HepG2 (cell line): ENCODE data around the gene FUT6. TPM values are rescaled to one million over a fixed set of nuclear protein-coding genes. Genes with fewer than 3 reads are reported as not detected.

ENCODE experiments used
- CEBPB ChIP-seq: IDR thresholded peaks from 2 replicates; pipeline ENCODE4 v1.6.1; 2011; ENCODE audit warnings: low read depth, low read length, improper control_type of control experiment, borderline replicate concordance
- CEBPG ChIP-seq: IDR thresholded peaks from 2 replicates; pipeline ENCODE4 v1.6.1; 2016
- GLMP ChIP-seq: sonication (generic); formaldehyde crosslinking; IDR thresholded peaks from 2 replicates; pipeline ENCODE4 v1.9.0; 2021; ENCODE audit warnings: missing genetic modification reagents, mild to moderate bottlenecking, borderline replicate concordance
- HIVEP1 ChIP-seq: sonication (generic); formaldehyde crosslinking; IDR thresholded peaks from 2 replicates; pipeline ENCODE4 v1.4.0; 2020; ENCODE audit warnings: mild to moderate bottlenecking, missing genetic modification reagents
- KAT2B ChIP-seq: fragments of 150-350 bp; IDR thresholded peaks from 2 replicates; pipeline ENCODE4 v1.6.1; 2014; ENCODE audit warnings: low read depth, low read length, borderline replicate concordance
- KLF13 ChIP-seq: sonication (generic); formaldehyde crosslinking; IDR thresholded peaks from 2 replicates; pipeline ENCODE4 v1.4.0; 2020; ENCODE audit warnings: mild to moderate bottlenecking, missing genetic modification reagents
- MED1 ChIP-seq: sonication (generic); formaldehyde crosslinking; IDR thresholded peaks from 2 replicates; pipeline ENCODE4 v1.4.0; 2020; ENCODE audit warnings: missing genetic modification reagents
- NFE2 ChIP-seq: sonication (generic); formaldehyde crosslinking; IDR thresholded peaks from 2 replicates; pipeline ENCODE4 v1.4.0; 2020; ENCODE audit warnings: missing genetic modification reagents
- NFRKB ChIP-seq: fragments of 450-650 bp; IDR thresholded peaks from 2 replicates; pipeline ENCODE4 v1.6.1; 2017
- RBM39 ChIP-seq: fragments of 200-400 bp; formaldehyde crosslinking; IDR thresholded peaks from one replicate; pipeline ENCODE4 v1.6.1; 2018; ENCODE audit warnings: antibody characterized with exemption, mild to moderate bottlenecking, low read depth, low read length; ENCODE audit not compliant: poor library complexity, severe bottlenecking
- SP2 ChIP-seq: sonication (generic); formaldehyde crosslinking; IDR thresholded peaks from 2 replicates; pipeline ENCODE4 v1.5.1; 2020; ENCODE audit warnings: mild to moderate bottlenecking, missing genetic modification reagents
- TAF1 ChIP-seq: sonication (generic); formaldehyde crosslinking; IDR thresholded peaks from 2 replicates; pipeline ENCODE4 v1.4.0; 2020; ENCODE audit warnings: missing genetic modification reagents
- ZBTB8A ChIP-seq: sonication (generic); formaldehyde crosslinking; IDR thresholded peaks from 2 replicates; pipeline ENCODE4 v1.4.0; 2020; ENCODE audit warnings: mild to moderate bottlenecking, low read depth, missing genetic modification reagents, borderline replicate concordance
- ZNF282 ChIP-seq: fragments of 450-650 bp; IDR thresholded peaks from 2 replicates; pipeline ENCODE4 v1.6.1; 2018; ENCODE audit not compliant: partially characterized antibody
- ZNF589 ChIP-seq: sonication (generic); formaldehyde crosslinking; conservative IDR thresholded peaks from 2 replicates; pipeline ENCODE4 v1.8.0; 2022; ENCODE audit warnings: mild to moderate bottlenecking, moderate library complexity, missing genetic modification reagents
- ZNF720 ChIP-seq: sonication (generic); formaldehyde crosslinking; IDR thresholded peaks from 2 replicates; pipeline ENCODE4 v1.4.0; 2020; ENCODE audit warnings: missing genetic modification reagents
- polyA plus RNA-seq, 8 experiments: library from polyadenylated mRNA; depleted of rRNA in 3 of 8; stranded (reverse) in 7 of 8; unstranded in 1 of 8; fragments of >200 nt; fragmentation: Illumina TruSeq in 4 of 8; extraction: Trizol in 4 of 8; gene quantifications; 2 replicates each; pipeline versions ENCODE4 v1.2.1 to v1.2.3, GENCODE V29; 2011 to 2016; ENCODE audit warnings: low read depth in 4 of 8, missing spikeins in 1 of 8, mixed read lengths in 1 of 8; ENCODE audit not compliant: insufficient read depth in 1 of 8
- total RNA-seq, 5 experiments: library from RNA; depleted of rRNA; stranded (reverse); fragments of >200 nt; fragmentation: Illumina TruSeq; extraction: Trizol; gene quantifications; 2 replicates each; pipeline ENCODE4 v1.2.3, GENCODE V29; 2016; ENCODE audit warnings: low read depth in 1 of 5
- TF ChIP-seq, protein P1 (sequence below): sonication (generic); formaldehyde crosslinking; IDR thresholded peaks from 2 replicates; pipeline ENCODE4 v1.5.1; 2020; ENCODE audit warnings: missing genetic modification reagents, mild to moderate bottlenecking, borderline replicate concordance
- TF ChIP-seq, protein P2 (sequence below): sonication (generic); formaldehyde crosslinking; IDR thresholded peaks from 2 replicates; pipeline ENCODE4 v1.4.0; 2020; ENCODE audit warnings: missing genetic modification reagents
- TF ChIP-seq, protein P3 (sequence below): sonication (generic); formaldehyde crosslinking; IDR thresholded peaks from 2 replicates; pipeline ENCODE4 v1.8.1; 2023; ENCODE audit warnings: mild to moderate bottlenecking, inconsistent platforms, moderate library complexity, missing genetic modification reagents, borderline replicate concordance

FUT6 gene
- total and polyA plus RNA-seq, 2 of the 13 experiments (the other 11 are each of a cell fraction or from before 2014, with no cell fraction given) = 8.2 to 27.7 TPM

GRCh38 chr19:5870986-5871394 is 31.5 kb upstream of the FUT6 start (continued):
- TF ChIP-seq RBM39 = no peak
- TF ChIP-seq CEBPG (CRISPR knock-in tag) = peak; percentile 99
- TF ChIP-seq ZNF282 = no peak
- no peak for TF ChIP-seq GLMP (CRISPR knock-in tag)
- TF ChIP-seq, protein P1, sequence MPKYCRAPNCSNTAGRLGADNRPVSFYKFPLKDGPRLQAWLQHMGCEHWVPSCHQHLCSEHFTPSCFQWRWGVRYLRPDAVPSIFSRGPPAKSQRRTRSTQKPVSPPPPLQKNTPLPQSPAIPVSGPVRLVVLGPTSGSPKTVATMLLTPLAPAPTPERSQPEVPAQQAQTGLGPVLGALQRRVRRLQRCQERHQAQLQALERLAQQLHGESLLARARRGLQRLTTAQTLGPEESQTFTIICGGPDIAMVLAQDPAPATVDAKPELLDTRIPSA (CRISPR knock-in tag) = no peak
- TF ChIP-seq, protein P2, sequence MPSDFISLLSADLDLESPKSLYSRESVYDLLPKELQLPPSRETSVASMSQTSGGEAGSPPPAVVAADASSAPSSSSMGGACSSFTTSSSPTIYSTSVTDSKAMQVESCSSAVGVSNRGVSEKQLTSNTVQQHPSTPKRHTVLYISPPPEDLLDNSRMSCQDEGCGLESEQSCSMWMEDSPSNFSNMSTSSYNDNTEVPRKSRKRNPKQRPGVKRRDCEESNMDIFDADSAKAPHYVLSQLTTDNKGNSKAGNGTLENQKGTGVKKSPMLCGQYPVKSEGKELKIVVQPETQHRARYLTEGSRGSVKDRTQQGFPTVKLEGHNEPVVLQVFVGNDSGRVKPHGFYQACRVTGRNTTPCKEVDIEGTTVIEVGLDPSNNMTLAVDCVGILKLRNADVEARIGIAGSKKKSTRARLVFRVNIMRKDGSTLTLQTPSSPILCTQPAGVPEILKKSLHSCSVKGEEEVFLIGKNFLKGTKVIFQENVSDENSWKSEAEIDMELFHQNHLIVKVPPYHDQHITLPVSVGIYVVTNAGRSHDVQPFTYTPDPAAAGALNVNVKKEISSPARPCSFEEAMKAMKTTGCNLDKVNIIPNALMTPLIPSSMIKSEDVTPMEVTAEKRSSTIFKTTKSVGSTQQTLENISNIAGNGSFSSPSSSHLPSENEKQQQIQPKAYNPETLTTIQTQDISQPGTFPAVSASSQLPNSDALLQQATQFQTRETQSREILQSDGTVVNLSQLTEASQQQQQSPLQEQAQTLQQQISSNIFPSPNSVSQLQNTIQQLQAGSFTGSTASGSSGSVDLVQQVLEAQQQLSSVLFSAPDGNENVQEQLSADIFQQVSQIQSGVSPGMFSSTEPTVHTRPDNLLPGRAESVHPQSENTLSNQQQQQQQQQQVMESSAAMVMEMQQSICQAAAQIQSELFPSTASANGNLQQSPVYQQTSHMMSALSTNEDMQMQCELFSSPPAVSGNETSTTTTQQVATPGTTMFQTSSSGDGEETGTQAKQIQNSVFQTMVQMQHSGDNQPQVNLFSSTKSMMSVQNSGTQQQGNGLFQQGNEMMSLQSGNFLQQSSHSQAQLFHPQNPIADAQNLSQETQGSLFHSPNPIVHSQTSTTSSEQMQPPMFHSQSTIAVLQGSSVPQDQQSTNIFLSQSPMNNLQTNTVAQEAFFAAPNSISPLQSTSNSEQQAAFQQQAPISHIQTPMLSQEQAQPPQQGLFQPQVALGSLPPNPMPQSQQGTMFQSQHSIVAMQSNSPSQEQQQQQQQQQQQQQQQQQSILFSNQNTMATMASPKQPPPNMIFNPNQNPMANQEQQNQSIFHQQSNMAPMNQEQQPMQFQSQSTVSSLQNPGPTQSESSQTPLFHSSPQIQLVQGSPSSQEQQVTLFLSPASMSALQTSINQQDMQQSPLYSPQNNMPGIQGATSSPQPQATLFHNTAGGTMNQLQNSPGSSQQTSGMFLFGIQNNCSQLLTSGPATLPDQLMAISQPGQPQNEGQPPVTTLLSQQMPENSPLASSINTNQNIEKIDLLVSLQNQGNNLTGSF = no peak
- TF ChIP-seq ZBTB8A = no peak
- no peak for TF ChIP-seq NFRKB
- no peak for TF ChIP-seq NFE2
- TF ChIP-seq KAT2B = no peak
- TF ChIP-seq, protein P3, sequence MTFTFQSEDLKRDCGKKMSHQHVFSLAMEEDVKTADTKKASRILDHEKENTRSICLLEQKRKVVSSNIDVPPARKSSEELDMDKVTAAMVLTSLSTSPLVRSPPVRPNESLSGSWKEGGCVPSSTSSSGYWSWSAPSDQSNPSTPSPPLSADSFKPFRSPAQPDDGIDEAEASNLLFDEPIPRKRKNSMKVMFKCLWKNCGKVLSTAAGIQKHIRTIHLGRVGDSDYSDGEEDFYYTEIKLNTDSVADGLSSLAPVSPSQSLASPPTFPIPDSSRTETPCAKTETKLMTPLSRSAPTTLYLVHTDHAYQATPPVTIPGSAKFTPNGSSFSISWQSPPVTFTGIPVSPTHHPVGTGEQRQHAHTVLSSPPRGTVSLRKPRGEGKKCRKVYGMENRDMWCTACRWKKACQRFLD (CRISPR knock-in tag) = no peak; the same call in 1 of the 2 replicates
- peak; percentile 99 for TF ChIP-seq MED1 (CRISPR knock-in tag)
- peak; percentile 99 for TF ChIP-seq CEBPB
- TF ChIP-seq SP2 (CRISPR knock-in tag) = no peak
- TF ChIP-seq HIVEP1 (CRISPR knock-in tag) = peak; percentile 44; the same call in 1 of the 2 replicates
- no peak for TF ChIP-seq KLF13 (CRISPR knock-in tag)
- no peak for TF ChIP-seq ZNF720 (CRISPR knock-in tag)
- TF ChIP-seq ZNF589 (CRISPR knock-in tag) = peak; percentile 62; the same call in 1 of the 2 replicates
- peak; percentile 46; the same call in 1 of the 2 replicates for TF ChIP-seq TAF1 (CRISPR knock-in tag)
